WTC11 (cell line): ENCODE measurements around the gene GMPR. TPM values are rescaled to one million over a fixed set of nuclear protein-coding genes. Genes with fewer than 3 reads are reported as not detected.

ENCODE experiments used
- ATAC-seq: fragments of 200-7000 bp; cut with Tn5 transposase; 2 replicates; pipeline ENCODE4 v1.10.0; 2021; ENCODE audit warnings: mild to moderate bottlenecking, moderate library complexity
- CTCF ChIA-PET: fragments of 300-600 bp; sonication (Branson Sonifier 250); formaldehyde crosslinking; loops from one replicate; lab custom pipeline; 2021; ENCODE audit warnings: antibody characterized with exemption; lab: Charles Lee
- POLR2A ChIA-PET: fragments of 350-600 bp; sonication (Branson Sonifier 250); formaldehyde crosslinking; loops from one replicate; lab custom pipeline; 2021; ENCODE audit warnings: antibody characterized with exemption; lab: Charles Lee
- DNase-seq: peaks from one replicate; pipeline ENCODE4 v3.0.0; 2021; ENCODE audit warnings: low spot score
- H3K27ac Mint-ChIP-seq: 2 replicates; pipeline ENCODE4 v1.8.0; 2021; ENCODE audit warnings: mixed read lengths
- H3K27me3 Mint-ChIP-seq: 2 replicates; pipeline ENCODE4 v1.8.0; 2021; ENCODE audit warnings: low read depth, mild to moderate bottlenecking, moderate library complexity, mixed read lengths
- H3K36me3 Mint-ChIP-seq: 2 replicates; pipeline ENCODE4 v1.8.0; 2021; ENCODE audit warnings: mixed read lengths
- H3K4me1 Mint-ChIP-seq: 2 replicates; pipeline ENCODE4 v1.8.0; 2022; ENCODE audit warnings: mixed read lengths
- H3K4me3 Mint-ChIP-seq: 2 replicates; pipeline ENCODE4 v1.8.0; 2021; ENCODE audit warnings: mild to moderate bottlenecking, moderate library complexity, mixed read lengths
- H3K9me3 Mint-ChIP-seq: 2 replicates; pipeline ENCODE4 v1.8.0; 2021; ENCODE audit warnings: mixed read lengths
- AFF4 ChIP-seq: sonication (generic); formaldehyde crosslinking; IDR thresholded peaks from 2 replicates; pipeline ENCODE4 v1.8.1; 2023; ENCODE audit warnings: mild to moderate bottlenecking, missing genetic modification reagents, borderline replicate concordance
- ARID4B ChIP-seq: sonication (generic); formaldehyde crosslinking; IDR thresholded peaks from 2 replicates; pipeline ENCODE4 v1.8.0; 2023; ENCODE audit warnings: missing genetic modification reagents, mild to moderate bottlenecking, borderline replicate concordance
- ATF6 ChIP-seq: sonication (generic); formaldehyde crosslinking; IDR thresholded peaks from 2 replicates; pipeline ENCODE4 v1.8.1; 2023; ENCODE audit warnings: mild to moderate bottlenecking, missing genetic modification reagents
- CREB1 ChIP-seq: sonication (generic); formaldehyde crosslinking; IDR thresholded peaks from 2 replicates; pipeline ENCODE4 v1.8.0; 2023; ENCODE audit warnings: mild to moderate bottlenecking, missing genetic modification reagents
- ESRRA ChIP-seq: sonication (generic); formaldehyde crosslinking; IDR thresholded peaks from 2 replicates; pipeline ENCODE4 v1.8.1; 2022; ENCODE audit warnings: mild to moderate bottlenecking, missing genetic modification reagents, borderline replicate concordance
- GTF2I ChIP-seq: fragments of 250-450 bp; sonication (Bioruptor Pico); conservative IDR thresholded peaks from 2 replicates; pipeline ENCODE4 v1.4.0; 2021; ENCODE audit warnings: mild to moderate bottlenecking
- IRF2 ChIP-seq: sonication (generic); formaldehyde crosslinking; IDR thresholded peaks from 2 replicates; pipeline ENCODE4 v1.8.0; 2022; ENCODE audit warnings: low read depth, missing genetic modification reagents, borderline replicate concordance
- NR2C2 ChIP-seq: sonication (generic); formaldehyde crosslinking; IDR thresholded peaks from 2 replicates; pipeline ENCODE4 v1.8.0; 2022; ENCODE audit warnings: mild to moderate bottlenecking, missing genetic modification reagents
- PREB ChIP-seq: sonication (generic); formaldehyde crosslinking; IDR thresholded peaks from 2 replicates; pipeline ENCODE4 v1.8.1; 2022; ENCODE audit warnings: mild to moderate bottlenecking, missing genetic modification reagents, moderate library complexity, borderline replicate concordance
- SMAD3 ChIP-seq: sonication (generic); formaldehyde crosslinking; IDR thresholded peaks from 2 replicates; pipeline ENCODE4 v1.8.0; 2022; ENCODE audit warnings: missing genetic modification reagents, mild to moderate bottlenecking, borderline replicate concordance
- SOX15 ChIP-seq: fragments of 250-450 bp; sonication (Bioruptor Pico); IDR thresholded peaks from 2 replicates; pipeline ENCODE4 v1.9.0; 2021; ENCODE audit warnings: mild to moderate bottlenecking
- TEAD1 ChIP-seq: sonication (generic); formaldehyde crosslinking; IDR thresholded peaks from 2 replicates; pipeline ENCODE4 v1.8.0; 2022; ENCODE audit warnings: mild to moderate bottlenecking, missing genetic modification reagents
- ZBTB43 ChIP-seq: sonication (generic); formaldehyde crosslinking; IDR thresholded peaks from 2 replicates; pipeline ENCODE4 v1.8.1; 2023; ENCODE audit warnings: mild to moderate bottlenecking, missing genetic modification reagents
- ZNF219 ChIP-seq: sonication (generic); formaldehyde crosslinking; IDR thresholded peaks from 2 replicates; pipeline ENCODE4 v1.8.0; 2023; ENCODE audit warnings: missing genetic modification reagents, mild to moderate bottlenecking, borderline replicate concordance
- ZNF232 ChIP-seq: sonication (generic); formaldehyde crosslinking; IDR thresholded peaks from 2 replicates; pipeline ENCODE4 v1.8.0; 2022; ENCODE audit warnings: mild to moderate bottlenecking, missing genetic modification reagents
- ZNF281 ChIP-seq: sonication (generic); formaldehyde crosslinking; IDR thresholded peaks from 2 replicates; pipeline ENCODE4 v1.8.0; 2023; ENCODE audit warnings: mild to moderate bottlenecking, missing genetic modification reagents
- ZNF425 ChIP-seq: fragments of 250-450 bp; sonication (Bioruptor Pico); conservative IDR thresholded peaks from 2 replicates; pipeline ENCODE4 v1.9.0; 2021; ENCODE audit warnings: mild to moderate bottlenecking
- total RNA-seq: library from RNA; stranded (reverse); gene quantifications from 3 replicates; pipeline ENCODE4 v1.2.3, GENCODE V29; 2021

Gene GMPR
- total RNA-seq, 1 experiment from 2014 or later, result 2.4 TPM

GRCh38 chr6:16291739-16292138 is 53.4 kb downstream of the GMPR start:
- Mint-ChIP-seq H3K36me3 (no peaks in the 10 kb centered on the region), H3K4me1 (peaks cover 8% of the 10 kb centered on the region), H3K27me3 (no peaks in the 10 kb centered on the region), H3K9me3 (no peaks in the 10 kb centered on the region), H3K4me3 (no peak overlapping the region), H3K27ac (no peak overlapping the region)
- POLR2A ChIA-PET, result no interaction called here
- CTCF ChIA-PET, result interaction anchor here (0.7 to 0.8 kb wide), 2 partner anchors 40 to 119 kb away, joined by 3 read pairs; no protein-coding TSS in a partner anchor
- no peak for ATAC-seq
- TF ChIP-seq ZNF232 (CRISPR knock-in tag) (no peak), ZNF219 (CRISPR knock-in tag) (no peak), GTF2I (CRISPR knock-in tag) (no peak), ESRRA (CRISPR knock-in tag) (no peak), NR2C2 (CRISPR knock-in tag) (no peak), TEAD1 (CRISPR knock-in tag) (no peak), IRF2 (CRISPR knock-in tag) (no peak), ZNF281 (CRISPR knock-in tag) (no peak), CREB1 (CRISPR knock-in tag) (no peak), ZBTB43 (CRISPR knock-in tag) (no peak), ATF6 (CRISPR knock-in tag) (no peak)
- no peak for DNase-seq

GRCh38 chr6:16292432-16292831 is 54.0 kb downstream of the GMPR start:
- H3K4me3 Mint-ChIP-seq, result no peak overlapping the region
- H3K27ac Mint-ChIP-seq, result no peak overlapping the region
- POLR2A ChIA-PET, result no interaction called here
- H3K36me3 Mint-ChIP-seq, result no peaks in the 10 kb centered on the region
- H3K4me1 Mint-ChIP-seq, result peaks cover 8% of the 10 kb centered on the region
- H3K27me3 Mint-ChIP-seq, result no peaks in the 10 kb centered on the region
- ATAC-seq, result no peak
- no peaks in the 10 kb centered on the region for H3K9me3 Mint-ChIP-seq
- CTCF ChIA-PET, result interaction anchor here (0.7 kb wide), 2 partner anchors 25 to 39 kb away, joined by 3 to 6 read pairs; no protein-coding TSS in a partner anchor
- DNase-seq, result no peak
- TF ChIP-seq SMAD3 (no peak), ZNF425 (CRISPR knock-in tag) (no peak), AFF4 (CRISPR knock-in tag) (no peak), PREB (CRISPR knock-in tag) (no peak), ARID4B (CRISPR knock-in tag) (no peak), SOX15 (no peak)
